Measurements from ENCODE around the gene COL26A1. TPM values are rescaled to one million over a fixed set of nuclear protein-coding genes. Genes with fewer than 3 reads are reported as not detected.

COL26A1 gene
- polyA plus RNA-seq, 1 donor (not counting 4 experiments of a cell fraction or from before 2014, with no cell fraction given): not detected

- Histone ChIP-seq H3K4me3 (ENCODE audit: control insufficient read depth in 2 of 3, extremely low read depth in 1 of 3, insufficient read depth in 2 of 3, low read depth in 1 of 3, low read length in 3 of 3) (no peak overlapping the region), H2AFZ (ENCODE audit: control insufficient read depth, low read length) (no peak overlapping the region), H3K4me2 (ENCODE audit: control insufficient read depth, extremely low read depth, insufficient read depth, low read depth, low read length) (no peak overlapping the region), H3K27me3 (ENCODE audit: control insufficient read depth, extremely low read depth, insufficient read depth, low read length) (peaks cover 6% of the 10 kb centered on the region), H3K36me3 (ENCODE audit: control insufficient read depth in 2 of 2, extremely low read depth in 1 of 2, insufficient read depth in 2 of 2, low read length in 2 of 2) (no peaks in the 10 kb centered on the region), H3K79me2 (ENCODE audit: control insufficient read depth, insufficient read depth, low read length) (no peaks in the 10 kb centered on the region), H3K9me3 (ENCODE audit: control insufficient read depth, low read depth, low read length) (no peaks in the 10 kb centered on the region), H4K20me1 (ENCODE audit: control insufficient read depth, extremely low read depth, insufficient read depth, low read length) (no peaks in the 10 kb centered on the region), H3K9ac (ENCODE audit: control insufficient read depth, extremely low read depth, insufficient read depth, low read length) (no peak overlapping the region), H3K9me1 (ENCODE audit: control insufficient read depth, extremely low read depth, insufficient read depth, low read length) (no peaks in the 10 kb centered on the region), H3K4me1 (ENCODE audit: control insufficient read depth, extremely low read depth, insufficient read depth, low read length) (no peaks in the 10 kb centered on the region), H3K27ac (ENCODE audit: control insufficient read depth, insufficient read depth, low read length) (no peak overlapping the region)
- no peak for TF ChIP-seq CTCF (optimal IDR thresholded peaks at IDR 0.05 in 1 of 3, IDR thresholded peaks at IDR 0.05 in 1 of 3, conservative IDR thresholded peaks at IDR 0.05 in 1 of 3; ENCODE audit: extremely low read depth in 1 of 3, insufficient read depth in 2 of 3, low read length in 3 of 3)
- TF ChIP-seq EZH2 (IDR thresholded peaks at IDR 0.05; ENCODE audit: low read length): no peak
- dilution Hi-C loops (cut with MboI; ENCODE audit: extremely low pct_ligation_motif_present, low sequenced_read_pairs): no loop called here
- FAIRE-seq (no peak), DNase-seq (ENCODE audit: low read depth, low spot score) (no peak)
These were observed 90.9 kb downstream of the COL26A1 start for GRCh38 chr7:101453617-101454016.

- Histone ChIP-seq H3K9me1 (ENCODE audit: control insufficient read depth, extremely low read depth, insufficient read depth, low read length) (no peaks in the 10 kb centered on the region), H3K36me3 (ENCODE audit: control insufficient read depth in 2 of 2, extremely low read depth in 1 of 2, insufficient read depth in 2 of 2, low read length in 2 of 2) (no peaks in the 10 kb centered on the region), H3K27me3 (ENCODE audit: control insufficient read depth, extremely low read depth, insufficient read depth, low read length) (no peaks in the 10 kb centered on the region), H3K9me3 (ENCODE audit: control insufficient read depth, low read depth, low read length) (no peaks in the 10 kb centered on the region), H3K79me2 (ENCODE audit: control insufficient read depth, insufficient read depth, low read length) (no peaks in the 10 kb centered on the region), H3K9ac (ENCODE audit: control insufficient read depth, extremely low read depth, insufficient read depth, low read length) (no peak overlapping the region), H4K20me1 (ENCODE audit: control insufficient read depth, extremely low read depth, insufficient read depth, low read length) (no peaks in the 10 kb centered on the region), H3K4me3 (ENCODE audit: control insufficient read depth in 2 of 3, extremely low read depth in 1 of 3, insufficient read depth in 2 of 3, low read depth in 1 of 3, low read length in 3 of 3) (no peak overlapping the region), H3K4me1 (ENCODE audit: control insufficient read depth, extremely low read depth, insufficient read depth, low read length) (no peaks in the 10 kb centered on the region), H3K27ac (ENCODE audit: control insufficient read depth, insufficient read depth, low read length) (no peak overlapping the region), H3K4me2 (ENCODE audit: control insufficient read depth, extremely low read depth, insufficient read depth, low read depth, low read length) (no peak overlapping the region), H2AFZ (ENCODE audit: control insufficient read depth, low read length) (no peak overlapping the region)
- TF ChIP-seq CTCF (optimal IDR thresholded peaks at IDR 0.05 in 1 of 3, IDR thresholded peaks at IDR 0.05 in 1 of 3, conservative IDR thresholded peaks at IDR 0.05 in 1 of 3; ENCODE audit: extremely low read depth in 1 of 3, insufficient read depth in 2 of 3, low read length in 3 of 3) (no peak), EZH2 (IDR thresholded peaks at IDR 0.05; ENCODE audit: low read length) (no peak)
- dilution Hi-C loops (cut with MboI; ENCODE audit: extremely low pct_ligation_motif_present, low sequenced_read_pairs): no loop called here
- no peak for DNase-seq (ENCODE audit: low read depth, low spot score)
- no peak for FAIRE-seq
These were observed 94.5 kb downstream of the COL26A1 start for GRCh38 chr7:101457001-101457750.

Data from keratinocyte (primary cell).